HepG2 (cell line): ENCODE measurements around the gene PRMT7. TPM values are rescaled to one million over a fixed set of nuclear protein-coding genes. Genes with fewer than 3 reads are reported as not detected.

Source experiments
- KLF11 ChIP-seq: IDR thresholded peaks from 2 replicates; pipeline ENCODE4 v1.6.1; 2016; ENCODE audit warnings: missing compliant biosample characterization
- ZNF275 ChIP-seq: sonication (generic); formaldehyde crosslinking; IDR thresholded peaks from 2 replicates; pipeline ENCODE4 v1.8.0; 2022; ENCODE audit warnings: missing genetic modification reagents, mild to moderate bottlenecking, inconsistent platforms, borderline replicate concordance
- ZNF770 ChIP-seq: sonication (generic); formaldehyde crosslinking; IDR thresholded peaks from 2 replicates; pipeline ENCODE4 v1.5.0; 2020; ENCODE audit warnings: mild to moderate bottlenecking, missing genetic modification reagents
- polyA plus RNA-seq, 8 experiments: library from polyadenylated mRNA; depleted of rRNA in 3 of 8; stranded (reverse) in 7 of 8; unstranded in 1 of 8; fragments of >200 nt; fragmentation: Illumina TruSeq in 4 of 8; extraction: Trizol in 4 of 8; gene quantifications; 2 replicates each; pipeline versions ENCODE4 v1.2.1 to v1.2.3, GENCODE V29; 2011 to 2016; ENCODE audit warnings: low read depth in 4 of 8, missing spikeins in 1 of 8, mixed read lengths in 1 of 8; ENCODE audit not compliant: insufficient read depth in 1 of 8
- total RNA-seq, 5 experiments: library from RNA; depleted of rRNA; stranded (reverse); fragments of >200 nt; fragmentation: Illumina TruSeq; extraction: Trizol; gene quantifications; 2 replicates each; pipeline ENCODE4 v1.2.3, GENCODE V29; 2016; ENCODE audit warnings: low read depth in 1 of 5
- TF ChIP-seq, protein P1 (sequence below): sonication (generic); formaldehyde crosslinking; IDR thresholded peaks from 2 replicates; pipeline ENCODE4 v1.9.0; 2021; ENCODE audit warnings: mild to moderate bottlenecking, missing genetic modification reagents

PRMT7 gene
- total and polyA plus RNA-seq, 2 of the 13 experiments (the other 11 are each of a cell fraction or from before 2014, with no cell fraction given) = 47.5 to 55.0 TPM

GRCh38 chr16:68282064-68282452 lies 28.8 kb upstream of the PRMT7 start (continued):
- TF ChIP-seq, protein P1, sequence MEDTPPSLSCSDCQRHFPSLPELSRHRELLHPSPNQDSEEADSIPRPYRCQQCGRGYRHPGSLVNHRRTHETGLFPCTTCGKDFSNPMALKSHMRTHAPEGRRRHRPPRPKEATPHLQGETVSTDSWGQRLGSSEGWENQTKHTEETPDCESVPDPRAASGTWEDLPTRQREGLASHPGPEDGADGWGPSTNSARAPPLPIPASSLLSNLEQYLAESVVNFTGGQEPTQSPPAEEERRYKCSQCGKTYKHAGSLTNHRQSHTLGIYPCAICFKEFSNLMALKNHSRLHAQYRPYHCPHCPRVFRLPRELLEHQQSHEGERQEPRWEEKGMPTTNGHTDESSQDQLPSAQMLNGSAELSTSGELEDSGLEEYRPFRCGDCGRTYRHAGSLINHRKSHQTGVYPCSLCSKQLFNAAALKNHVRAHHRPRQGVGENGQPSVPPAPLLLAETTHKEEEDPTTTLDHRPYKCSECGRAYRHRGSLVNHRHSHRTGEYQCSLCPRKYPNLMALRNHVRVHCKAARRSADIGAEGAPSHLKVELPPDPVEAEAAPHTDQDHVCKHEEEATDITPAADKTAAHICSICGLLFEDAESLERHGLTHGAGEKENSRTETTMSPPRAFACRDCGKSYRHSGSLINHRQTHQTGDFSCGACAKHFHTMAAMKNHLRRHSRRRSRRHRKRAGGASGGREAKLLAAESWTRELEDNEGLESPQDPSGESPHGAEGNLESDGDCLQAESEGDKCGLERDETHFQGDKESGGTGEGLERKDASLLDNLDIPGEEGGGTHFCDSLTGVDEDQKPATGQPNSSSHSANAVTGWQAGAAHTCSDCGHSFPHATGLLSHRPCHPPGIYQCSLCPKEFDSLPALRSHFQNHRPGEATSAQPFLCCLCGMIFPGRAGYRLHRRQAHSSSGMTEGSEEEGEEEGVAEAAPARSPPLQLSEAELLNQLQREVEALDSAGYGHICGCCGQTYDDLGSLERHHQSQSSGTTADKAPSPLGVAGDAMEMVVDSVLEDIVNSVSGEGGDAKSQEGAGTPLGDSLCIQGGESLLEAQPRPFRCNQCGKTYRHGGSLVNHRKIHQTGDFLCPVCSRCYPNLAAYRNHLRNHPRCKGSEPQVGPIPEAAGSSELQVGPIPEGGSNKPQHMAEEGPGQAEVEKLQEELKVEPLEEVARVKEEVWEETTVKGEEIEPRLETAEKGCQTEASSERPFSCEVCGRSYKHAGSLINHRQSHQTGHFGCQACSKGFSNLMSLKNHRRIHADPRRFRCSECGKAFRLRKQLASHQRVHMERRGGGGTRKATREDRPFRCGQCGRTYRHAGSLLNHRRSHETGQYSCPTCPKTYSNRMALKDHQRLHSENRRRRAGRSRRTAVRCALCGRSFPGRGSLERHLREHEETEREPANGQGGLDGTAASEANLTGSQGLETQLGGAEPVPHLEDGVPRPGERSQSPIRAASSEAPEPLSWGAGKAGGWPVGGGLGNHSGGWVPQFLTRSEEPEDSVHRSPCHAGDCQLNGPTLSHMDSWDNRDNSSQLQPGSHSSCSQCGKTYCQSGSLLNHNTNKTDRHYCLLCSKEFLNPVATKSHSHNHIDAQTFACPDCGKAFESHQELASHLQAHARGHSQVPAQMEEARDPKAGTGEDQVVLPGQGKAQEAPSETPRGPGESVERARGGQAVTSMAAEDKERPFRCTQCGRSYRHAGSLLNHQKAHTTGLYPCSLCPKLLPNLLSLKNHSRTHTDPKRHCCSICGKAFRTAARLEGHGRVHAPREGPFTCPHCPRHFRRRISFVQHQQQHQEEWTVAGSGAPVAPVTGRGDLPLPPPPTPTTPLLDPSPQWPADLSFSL (CRISPR knock-in tag) = 0 out of 2 replicates have a peak, but pooled peaks have one; percentile 1
- TF ChIP-seq ZNF770 (0 out of 2 replicates have a peak, but pooled peaks have one; percentile 61), ZNF275 (CRISPR knock-in tag) (no peak), KLF11 (CRISPR knock-in tag) (0 out of 2 replicates have a peak, but pooled peaks have one; percentile 5)
- TF ChIP-seq, all 625 proteins: peak for 14
